ENCODE results near the gene GNG11. TPM values are rescaled to one million over a fixed set of nuclear protein-coding genes. Genes with fewer than 3 reads are reported as not detected.
A peak's percentile ranks its signal among the peaks of the same experiment; 100 is the strongest.

Gene GNG11
- total and polyA plus RNA-seq, 4 donors = 13.4 to 39.1 (median 14.8) TPM

- Histone ChIP-seq H3K36me3 (ENCODE audit: control insufficient read depth, insufficient read depth, low read length) (no peaks in the 10 kb centered on the region), H3K27ac (ENCODE audit: low read depth, low read length) (no peak overlapping the region), H3K4me1 (ENCODE audit: control insufficient read depth, insufficient read depth, low read length) (peaks cover 11% of the 10 kb centered on the region), H3K27me3 (ENCODE audit: control insufficient read depth, insufficient read depth, low read length) (peaks cover 15% of the 10 kb centered on the region), H3K4me3 (ENCODE audit: low read depth, low read length) (peak overlapping the region; percentile 56), H3K9me3 (ENCODE audit: control insufficient read depth, insufficient read depth, low read length) (no peaks in the 10 kb centered on the region)
- peak in 2 of 6 donors; percentile 44 to 62 for DNase-seq (ENCODE audit: low read depth in 4 of 6, low spot score in 6 of 6)
- WGBS (ENCODE audit: insufficient coverage) = under 1% methylated on average over 28 of the region's 28 CpGs
Observed at GRCh38 chr7:93890041-93890463, 31.5 kb upstream of the GNG11 start.

- Histone ChIP-seq H3K27me3 (ENCODE audit: control insufficient read depth, insufficient read depth, low read length) (peaks cover 15% of the 10 kb centered on the region), H3K4me1 (ENCODE audit: control insufficient read depth, insufficient read depth, low read length) (peaks cover 11% of the 10 kb centered on the region), H3K4me3 (ENCODE audit: low read depth, low read length) (peak within 1 kb of the TSS; percentile 56), H3K27ac (ENCODE audit: low read depth, low read length) (no peak within 1 kb of the TSS), H3K9me3 (ENCODE audit: control insufficient read depth, insufficient read depth, low read length) (no peaks in the 10 kb centered on the region), H3K36me3 (ENCODE audit: control insufficient read depth, insufficient read depth, low read length) (no peaks in the 10 kb centered on the region)
- peak in 2 of 6 donors; percentile 36 to 52 for DNase-seq (ENCODE audit: low read depth in 4 of 6, low spot score in 6 of 6)
- under 1% methylated on average over 48 of the region's 49 CpGs for WGBS (ENCODE audit: insufficient coverage)
Observed at GRCh38 chr7:93890464-93891068, 31.0 kb upstream of the GNG11 start, which contains the start of gene TFPI2. TSS of gene TFPI2 (minus strand) at chr7:93890753. CDS start at chr7:93890678, 75 bp downstream.

- Histone ChIP-seq H3K9me3 (ENCODE audit: control insufficient read depth, insufficient read depth, low read length) (no peaks in the 10 kb centered on the region), H3K4me3 (ENCODE audit: low read depth, low read length) (no peak overlapping the region), H3K4me1 (ENCODE audit: control insufficient read depth, insufficient read depth, low read length) (peaks cover 11% of the 10 kb centered on the region), H3K27me3 (ENCODE audit: control insufficient read depth, insufficient read depth, low read length) (peaks cover 15% of the 10 kb centered on the region), H3K36me3 (ENCODE audit: control insufficient read depth, insufficient read depth, low read length) (no peaks in the 10 kb centered on the region), H3K27ac (ENCODE audit: low read depth, low read length) (no peak overlapping the region)
- no CpG with 5 or more reads among the region's 1 CpG for WGBS (ENCODE audit: insufficient coverage)
- no peak for DNase-seq (ENCODE audit: low read depth in 4 of 6, low spot score in 6 of 6)
Observed at GRCh38 chr7:93894426-93894825, 27.1 kb upstream of the GNG11 start.

- H3K9me3 ChIP-seq (ENCODE audit: control insufficient read depth, insufficient read depth, low read length) = no peaks in the 10 kb centered on the region
- H3K36me3 ChIP-seq (ENCODE audit: control insufficient read depth, insufficient read depth, low read length) = no peaks in the 10 kb centered on the region
- no CpG with 5 or more reads among the region's 3 CpGs for WGBS (ENCODE audit: insufficient coverage)
- H3K4me1 ChIP-seq (ENCODE audit: control insufficient read depth, insufficient read depth, low read length) = peaks cover 8% of the 10 kb centered on the region
- DNase-seq (ENCODE audit: low read depth in 4 of 6, low spot score in 6 of 6) = peak in 2 of 6 donors; percentile 41 to 62
- peaks cover 11% of the 10 kb centered on the region for H3K27me3 ChIP-seq (ENCODE audit: control insufficient read depth, insufficient read depth, low read length)
- no peak overlapping the region for H3K27ac ChIP-seq (ENCODE audit: low read depth, low read length)
- no peak overlapping the region for H3K4me3 ChIP-seq (ENCODE audit: low read depth, low read length)
Observed at GRCh38 chr7:93894966-93895640, 26.4 kb upstream of the GNG11 start.

DNA sequence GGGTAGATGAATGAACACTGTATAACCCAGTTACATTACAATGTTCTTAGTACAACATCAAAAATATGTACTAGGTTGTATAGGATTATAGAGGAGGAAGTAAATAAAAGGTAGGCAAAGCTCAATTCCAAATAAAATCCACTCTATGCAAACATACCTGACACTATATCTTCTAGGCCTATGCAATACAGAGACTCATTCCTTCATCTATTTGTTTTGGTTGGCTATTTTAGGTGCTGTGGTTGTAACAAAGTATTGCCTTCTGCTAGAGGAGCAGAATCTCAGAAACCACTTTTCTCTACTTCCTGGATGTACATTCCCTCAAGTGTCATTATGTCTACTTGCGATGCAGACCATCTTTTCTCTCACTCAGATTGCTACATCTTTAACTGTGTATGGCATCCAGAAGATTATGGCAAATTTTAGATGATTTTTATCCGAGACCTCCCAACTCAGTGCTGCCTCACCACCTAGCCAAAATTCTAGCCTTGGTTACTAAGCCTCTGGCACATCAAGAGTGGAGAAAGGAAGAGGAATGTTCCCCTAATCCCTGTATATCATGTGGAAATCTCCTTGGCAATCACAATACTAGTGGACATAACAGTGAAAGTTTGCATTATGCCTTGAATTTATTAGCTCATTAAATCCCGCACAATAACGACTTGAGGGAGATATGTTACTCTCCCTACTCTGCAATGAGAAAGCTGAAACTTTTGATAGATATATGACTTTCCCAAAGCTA lies 25.5 kb upstream of the GNG11 start:
- no CpG with 5 or more reads among the region's 4 CpGs for WGBS (ENCODE audit: insufficient coverage)
- H3K27ac ChIP-seq (ENCODE audit: low read depth, low read length) = no peak overlapping the region
- DNase-seq (ENCODE audit: low read depth in 4 of 6, low spot score in 6 of 6) = no peak
- H3K27me3 ChIP-seq (ENCODE audit: control insufficient read depth, insufficient read depth, low read length) = peaks cover 1% of the 10 kb centered on the region
- H3K4me1 ChIP-seq (ENCODE audit: control insufficient read depth, insufficient read depth, low read length) = no peaks in the 10 kb centered on the region
- H3K9me3 ChIP-seq (ENCODE audit: control insufficient read depth, insufficient read depth, low read length) = no peaks in the 10 kb centered on the region
- H3K4me3 ChIP-seq (ENCODE audit: low read depth, low read length) = no peak overlapping the region
- no peaks in the 10 kb centered on the region for H3K36me3 ChIP-seq (ENCODE audit: control insufficient read depth, insufficient read depth, low read length)

- 90% methylated on average over 1 of the region's 2 CpGs for WGBS (ENCODE audit: insufficient coverage)
- DNase-seq (ENCODE audit: low read depth in 4 of 6, low spot score in 6 of 6) = no peak
- Histone ChIP-seq H3K4me3 (ENCODE audit: low read depth, low read length) (no peak overlapping the region), H3K4me1 (ENCODE audit: control insufficient read depth, insufficient read depth, low read length) (no peaks in the 10 kb centered on the region), H3K27me3 (ENCODE audit: control insufficient read depth, insufficient read depth, low read length) (no peaks in the 10 kb centered on the region), H3K27ac (ENCODE audit: low read depth, low read length) (no peak overlapping the region), H3K36me3 (ENCODE audit: control insufficient read depth, insufficient read depth, low read length) (no peaks in the 10 kb centered on the region), H3K9me3 (ENCODE audit: control insufficient read depth, insufficient read depth, low read length) (no peaks in the 10 kb centered on the region)
Observed at GRCh38 chr7:93897680-93898079, 23.9 kb upstream of the GNG11 start.

GRCh38 chr7:93902777-93903423 lies 18.6 kb upstream of the GNG11 start:
- no peaks in the 10 kb centered on the region for H3K36me3 ChIP-seq (ENCODE audit: control insufficient read depth, insufficient read depth, low read length)
- no peak overlapping the region for H3K27ac ChIP-seq (ENCODE audit: low read depth, low read length)
- no CpG with 5 or more reads among the region's 1 CpG for WGBS (ENCODE audit: insufficient coverage)
- no peaks in the 10 kb centered on the region for H3K4me1 ChIP-seq (ENCODE audit: control insufficient read depth, insufficient read depth, low read length)
- H3K4me3 ChIP-seq (ENCODE audit: low read depth, low read length) = no peak overlapping the region
- no peaks in the 10 kb centered on the region for H3K9me3 ChIP-seq (ENCODE audit: control insufficient read depth, insufficient read depth, low read length)
- peak in 2 of 6 donors; percentile 42 to 45 for DNase-seq (ENCODE audit: low read depth in 4 of 6, low spot score in 6 of 6)
- H3K27me3 ChIP-seq (ENCODE audit: control insufficient read depth, insufficient read depth, low read length) = no peaks in the 10 kb centered on the region

DNA sequence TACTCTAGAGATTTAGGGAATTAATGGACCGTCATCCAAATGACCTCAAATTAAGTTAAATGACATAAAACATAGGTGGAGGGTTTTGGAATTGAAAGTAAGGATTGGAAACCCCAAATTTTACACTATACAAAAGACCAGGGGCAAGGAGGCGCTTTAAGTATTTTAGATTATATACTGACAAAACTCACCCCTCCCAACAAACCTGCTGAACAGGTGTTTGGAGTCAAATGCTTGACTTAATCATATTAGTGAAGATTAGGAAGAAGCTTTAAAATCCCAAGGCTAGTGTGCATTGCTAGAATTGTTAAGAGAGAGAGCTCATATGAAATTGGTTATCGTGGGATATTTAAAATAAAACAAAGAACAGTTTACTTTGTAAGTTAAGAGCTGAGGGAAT lies 15.3 kb upstream of the GNG11 start, which contains the start of gene GNGT1:
TSS of gene GNGT1 (plus strand) at position 301 of the 400 bp plus-strand sequence. CDS start 180 bp downstream, outside the sequence.
- Histone ChIP-seq H3K4me1 (ENCODE audit: control insufficient read depth, insufficient read depth, low read length) (no peaks in the 10 kb centered on the region), H3K36me3 (ENCODE audit: control insufficient read depth, insufficient read depth, low read length) (no peaks in the 10 kb centered on the region), H3K4me3 (ENCODE audit: low read depth, low read length) (no peak within 1 kb of the TSS), H3K9me3 (ENCODE audit: control insufficient read depth, insufficient read depth, low read length) (no peaks in the 10 kb centered on the region), H3K27ac (ENCODE audit: low read depth, low read length) (no peak within 1 kb of the TSS), H3K27me3 (ENCODE audit: control insufficient read depth, insufficient read depth, low read length) (no peaks in the 10 kb centered on the region)
- no CpG with 5 or more reads among the region's 3 CpGs for WGBS (ENCODE audit: insufficient coverage)
- no peak for DNase-seq (ENCODE audit: low read depth in 4 of 6, low spot score in 6 of 6)
